Liver (tissue), 9 donors: ENCODE measurements around the gene MYB. TPM values are rescaled to one million over a fixed set of nuclear protein-coding genes. Genes with fewer than 3 reads are reported as not detected.
A peak's percentile ranks its signal among the peaks of the same experiment; 100 is the strongest.

ENCODE experiments used
- DNase-seq: peaks from one replicate; pipeline ENCODE4 v3.0.0-alpha.2; 2017; ENCODE audit warnings: low spot score
- H3K27ac ChIP-seq, 2 donors: one replicate each; pipeline ENCODE4 v1.7.0; 2013; ENCODE audit warnings: inconsistent platforms in 2 of 2, low read length in 2 of 2, control low read depth in 1 of 2, low read depth in 1 of 2, mild to moderate bottlenecking in 1 of 2
- H3K27me3 ChIP-seq, 4 donors: one replicate each; pipeline versions ENCODE4 v1.6.1 to v1.7.0; 2013; ENCODE audit warnings: low read length in 3 of 4, inconsistent platforms in 1 of 4, mild to moderate bottlenecking in 1 of 4, moderate library complexity in 1 of 4; ENCODE audit not compliant: control insufficient read depth in 4 of 4, insufficient read depth in 4 of 4
- H3K36me3 ChIP-seq, 4 donors: one replicate each; pipeline versions ENCODE4 v1.6.1 to v1.7.0; 2013; ENCODE audit warnings: low read length in 3 of 4, mild to moderate bottlenecking in 3 of 4, low read depth in 1 of 4, moderate library complexity in 1 of 4; ENCODE audit not compliant: control insufficient read depth in 4 of 4, insufficient read depth in 3 of 4
- H3K4me1 ChIP-seq, 4 donors: one replicate each; pipeline versions ENCODE4 v1.6.1 to v1.7.0; 2013; ENCODE audit warnings: low read length in 3 of 4, mild to moderate bottlenecking in 3 of 4, moderate library complexity in 1 of 4; ENCODE audit not compliant: control insufficient read depth in 4 of 4, insufficient read depth in 4 of 4
- H3K4me3 ChIP-seq, 3 donors: one replicate each; pipeline versions ENCODE4 v1.6.1 to v1.7.0; 2013; ENCODE audit warnings: low read length in 3 of 3, control low read depth in 1 of 3, low read depth in 1 of 3, mild to moderate bottlenecking in 1 of 3
- H3K9ac ChIP-seq, 2 donors: one replicate each; pipeline ENCODE4 v1.7.0; 2013; ENCODE audit warnings: low read length in 2 of 2, mild to moderate bottlenecking in 2 of 2, moderate library complexity in 2 of 2, control low read depth in 1 of 2, low read depth in 1 of 2
- H3K9me3 ChIP-seq, 4 donors: one replicate each; pipeline versions ENCODE4 v1.6.1 to v1.7.0; 2013; ENCODE audit warnings: low read length in 3 of 4; ENCODE audit not compliant: control insufficient read depth in 4 of 4
- EGR1 ChIP-seq, 2 donors: IDR thresholded peaks; 2 replicates each; pipeline ENCODE4 v1.6.1; 2016 to 2018; ENCODE audit warnings: antibody characterized with exemption in 2 of 2, low read depth in 2 of 2
- FOXA1 ChIP-seq: IDR thresholded peaks from 2 replicates; pipeline ENCODE4 v1.6.1; 2016; ENCODE audit warnings: antibody characterized with exemption
- FOXA2 ChIP-seq: IDR thresholded peaks from 2 replicates; pipeline ENCODE4 v1.6.1; 2016; ENCODE audit warnings: antibody characterized with exemption
- HNF4A ChIP-seq, 2 donors: conservative IDR thresholded peaks; 2 replicates each; pipeline ENCODE4 v1.6.1; 2016; ENCODE audit warnings: antibody characterized with exemption in 2 of 2, mild to moderate bottlenecking in 2 of 2
- HNF4G ChIP-seq: IDR thresholded peaks from 2 replicates; pipeline ENCODE4 v1.6.1; 2016; ENCODE audit warnings: antibody characterized with exemption
- JUND ChIP-seq, 2 donors: IDR thresholded peaks; 2 replicates each; pipeline ENCODE4 v1.6.1; 2016; ENCODE audit warnings: antibody characterized with exemption in 2 of 2
- MAX ChIP-seq: IDR thresholded peaks from 2 replicates; pipeline ENCODE4 v1.6.1; 2016; ENCODE audit warnings: antibody characterized with exemption
- NR2F2 ChIP-seq: IDR thresholded peaks from 2 replicates; pipeline ENCODE4 v1.6.1; 2016; ENCODE audit warnings: antibody characterized with exemption
- RAD21 ChIP-seq, 2 donors: IDR thresholded peaks; 2 replicates each; pipeline ENCODE4 v1.6.1; 2016; ENCODE audit warnings: antibody characterized with exemption in 2 of 2, mild to moderate bottlenecking in 2 of 2
- RXRA ChIP-seq, 2 donors: IDR thresholded peaks; 2 replicates each; pipeline ENCODE4 v1.6.1; 2017 to 2018; ENCODE audit warnings: antibody characterized with exemption in 2 of 2, mild to moderate bottlenecking in 1 of 2
- SP1 ChIP-seq: IDR thresholded peaks from 2 replicates; pipeline ENCODE4 v1.6.1; 2018; ENCODE audit warnings: antibody characterized with exemption, mild to moderate bottlenecking
- YY1 ChIP-seq: IDR thresholded peaks from 2 replicates; pipeline ENCODE4 v1.6.1; 2016; ENCODE audit warnings: antibody characterized with exemption, mild to moderate bottlenecking
- WGBS: extraction: QIAGEN DNeasy Blood & Tissue Kit; methylation state at CpG from one replicate; pipeline ENCODE4 v1.1.7; 2013; 5-methylcytosine and 5-hydroxymethylcytosine counted together
- polyA plus RNA-seq, 2 donors: library from polyadenylated mRNA; stranded (reverse) in 1 of 2; unstranded in 1 of 2; fragments of 200-250 nt in 1 of 2; fragments of >200 nt in 1 of 2; fragmentation: Nextera tagmentation in 1 of 2; extraction: Ambion mirVana in 1 of 2; gene quantifications; one replicate each; pipeline versions ENCODE4 v1.2.1 to v1.2.3, GENCODE V29; 2013 to 2015
- total RNA-seq, 2 donors: library from RNA; depleted of rRNA; stranded (reverse); fragments of >200 nt; gene quantifications; one replicate each; pipeline ENCODE4 v1.2.3, GENCODE V29; 2014
- TF ChIP-seq, protein P1 (sequence below): IDR thresholded peaks from 2 replicates; pipeline ENCODE4 v1.6.1; 2016; ENCODE audit warnings: antibody characterized with exemption
- donor health status: healthy.
- donor health status: healthy.
- donor health status: healthy.
- donor health status: healthy.
- donor health status: healthy.

MYB gene
- total and polyA plus RNA-seq, 4 donors, result 0.08 to 19.8 (median 0.11) TPM

- Histone ChIP-seq H3K27me3 (no peaks in the 10 kb centered on the region), H3K9ac (no peak overlapping the region), H3K9me3 (no peaks in the 10 kb centered on the region), H3K4me1 (no peaks in the 10 kb centered on the region), H3K27ac (no peak overlapping the region), H3K4me3 (no peak overlapping the region), H3K36me3 (no peaks in the 10 kb centered on the region)
- peak; percentile 27 to 47 for TF ChIP-seq HNF4A (conservative IDR thresholded peaks at IDR 0.05)
- peak; percentile 21 for TF ChIP-seq YY1
- TF ChIP-seq FOXA2, result peak; percentile 6
- no peak for TF ChIP-seq MAX
- TF ChIP-seq RXRA (IDR thresholded peaks at IDR 0.05), result peak; percentile 79 to 82
- no peak for TF ChIP-seq RAD21 (IDR thresholded peaks at IDR 0.05)
- TF ChIP-seq, protein P1, sequence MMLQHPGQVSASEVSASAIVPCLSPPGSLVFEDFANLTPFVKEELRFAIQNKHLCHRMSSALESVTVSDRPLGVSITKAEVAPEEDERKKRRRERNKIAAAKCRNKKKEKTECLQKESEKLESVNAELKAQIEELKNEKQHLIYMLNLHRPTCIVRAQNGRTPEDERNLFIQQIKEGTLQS, result no peak
- peak; percentile 40 for TF ChIP-seq SP1
- whole genome bisulfite sequencing, result 42% methylated on average over 6 of the region's 6 CpGs
- DNase-seq, result no peak
These were observed 77.9 kb downstream of the MYB start for GRCh38 chr6:135258970-135259369.

GRCh38 chr6:135260612-135261011, 79.5 kb downstream of the MYB start:
- DNase-seq, result no peak
- Histone ChIP-seq H3K9ac (no peak overlapping the region), H3K9me3 (no peaks in the 10 kb centered on the region), H3K4me1 (no peaks in the 10 kb centered on the region), H3K4me3 (no peak overlapping the region), H3K36me3 (no peaks in the 10 kb centered on the region), H3K27me3 (no peaks in the 10 kb centered on the region), H3K27ac (no peak overlapping the region)
- 94% methylated on average over 4 of the region's 4 CpGs for WGBS
- no peak for TF ChIP-seq SP1
- no peak for TF ChIP-seq YY1
- TF ChIP-seq EGR1 (IDR thresholded peaks at IDR 0.05; ENCODE audit: low read depth in 2 of 2), result no peak
- TF ChIP-seq FOXA2, result no peak
- no peak for TF ChIP-seq JUND (IDR thresholded peaks at IDR 0.05)
- TF ChIP-seq NR2F2, result no peak
- no peak for TF ChIP-seq RXRA (IDR thresholded peaks at IDR 0.05)
- no peak for TF ChIP-seq FOXA1

GRCh38 chr6:135261872-135262725, 81.0 kb downstream of the MYB start:
- WGBS, result 79% methylated on average over 15 of the region's 15 CpGs

More at GRCh38 chr6:135261872-135262725, 81.0 kb downstream of the MYB start:
- no peak overlapping the region for H3K27ac ChIP-seq
- DNase-seq, result no peak
- H3K4me3 ChIP-seq, result no peak overlapping the region
- H3K27me3 ChIP-seq, result no peaks in the 10 kb centered on the region
- H3K9me3 ChIP-seq, result no peaks in the 10 kb centered on the region
- TF ChIP-seq NR2F2 (no peak), RXRA (IDR thresholded peaks at IDR 0.05) (no peak), HNF4A (conservative IDR thresholded peaks at IDR 0.05) (no peak), YY1 (no peak), HNF4G (no peak)
- TF ChIP-seq, protein P1, result no peak
- no peak overlapping the region for H3K9ac ChIP-seq
- H3K36me3 ChIP-seq, result no peaks in the 10 kb centered on the region
- no peaks in the 10 kb centered on the region for H3K4me1 ChIP-seq
